Measurements from ENCODE around the gene ADAT2. TPM values are rescaled to one million over a fixed set of nuclear protein-coding genes. Genes with fewer than 3 reads are reported as not detected.
"Not testable (repeated sequence)": the region's sequence is repeated elsewhere in the genome, so short reads cannot be mapped to it uniquely, and the experiment has no call there.

The ADAT2 gene
- polyA plus RNA-seq (ENCODE audit: insufficient read length in 4 of 4), result 10 to 100 TPM in 3 of 4 donors, 1 to 10 TPM in 1; 9.2 to 22.6 (median 12.0) TPM

- peak; percentile 78 to 83 (median 80) for DNase-seq (ENCODE audit: low read depth in 4 of 4, low spot score in 3 of 4)
These were observed at the start of gene ADAT2, which contains the start of gene PEX3 for GRCh38 chr6:143450453-143451371. Gene ADAT2, minus strand, starts transcription at chr6:143450695. Its CDS starts 37 bp downstream, at chr6:143450658. Gene PEX3, plus strand, starts transcription at chr6:143450805. Its CDS starts 238 bp downstream, at chr6:143451043.

GRCh38 chr6:143498428-143498827, 47.9 kb upstream of the ADAT2 start:
- DNase-seq (ENCODE audit: low read depth in 4 of 4, low spot score in 3 of 4), result no peak

GRCh38 chr6:143496974-143497373, 46.5 kb upstream of the ADAT2 start:
- no peak for DNase-seq (ENCODE audit: low read depth in 4 of 4, low spot score in 3 of 4)

GRCh38 chr6:143490775-143491174, 40.3 kb upstream of the ADAT2 start:
- DNase-seq (ENCODE audit: low read depth in 4 of 4, low spot score in 3 of 4), result no peak

DNA sequence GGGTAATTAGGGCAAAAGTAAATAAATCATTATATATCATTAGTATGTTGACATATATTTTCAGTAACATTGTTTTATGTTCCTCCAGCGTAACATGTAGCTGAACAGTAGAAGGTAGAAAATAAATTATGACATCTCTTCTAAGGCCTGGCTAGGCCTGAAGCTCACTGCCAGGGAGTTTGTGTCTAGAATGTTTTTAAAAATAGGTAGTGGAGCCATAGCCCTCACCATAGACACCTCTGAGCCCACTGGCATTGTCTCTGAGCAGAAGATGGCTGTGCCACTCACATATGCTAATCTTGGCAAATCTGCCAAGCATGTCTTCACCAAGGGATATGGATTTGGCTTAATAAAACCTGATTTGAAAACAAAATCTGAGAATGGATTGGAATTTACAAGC, 39.7 kb upstream of the ADAT2 start:
- no peak for DNase-seq (ENCODE audit: low read depth in 4 of 4, low spot score in 3 of 4)

- no peak for DNase-seq (ENCODE audit: low read depth in 4 of 4, low spot score in 3 of 4)
These were observed 36.3 kb upstream of the ADAT2 start for GRCh38 chr6:143486752-143487151.

DNA sequence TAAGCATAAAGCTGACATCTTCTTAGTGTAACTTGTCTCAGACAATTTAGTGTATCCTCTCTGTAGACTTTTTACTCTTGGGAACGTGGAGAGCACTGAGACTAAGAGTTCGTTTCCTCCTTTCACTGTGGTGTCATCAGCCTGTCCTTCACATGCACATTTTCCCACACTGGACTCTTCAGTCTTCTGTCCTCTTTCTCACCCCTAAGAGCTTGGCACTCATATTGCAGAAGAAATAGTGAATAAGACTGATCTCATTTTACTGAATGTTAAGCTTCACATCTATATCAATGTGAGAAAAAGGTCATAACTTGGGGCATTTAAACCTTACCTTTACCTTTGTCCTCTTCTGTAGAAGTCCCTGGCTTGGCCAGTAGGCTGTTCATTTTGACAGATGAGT, 35.5 kb upstream of the ADAT2 start:
- no peak for DNase-seq (ENCODE audit: low read depth in 4 of 4, low spot score in 3 of 4)

DNA sequence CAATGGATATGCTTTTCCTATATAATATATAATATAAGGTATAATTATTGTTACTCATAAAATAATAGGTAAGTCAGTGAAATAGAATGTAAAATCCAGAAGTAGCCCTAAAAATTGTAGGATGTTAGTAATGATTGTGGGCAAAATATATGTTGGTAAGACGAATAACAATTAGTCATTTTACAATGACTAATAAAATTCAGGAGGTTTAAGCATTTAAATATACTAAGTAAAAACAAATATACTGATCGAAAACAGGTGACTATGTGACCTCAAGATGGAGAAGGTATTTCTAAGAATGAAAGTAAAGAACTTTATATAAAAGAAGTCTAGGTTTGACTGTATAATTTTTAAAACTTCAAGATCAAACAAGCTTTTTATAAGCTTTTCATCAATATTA, 32.1 kb upstream of the ADAT2 start:
- DNase-seq (ENCODE audit: low read depth in 4 of 4, low spot score in 3 of 4), result no peak

DNA sequence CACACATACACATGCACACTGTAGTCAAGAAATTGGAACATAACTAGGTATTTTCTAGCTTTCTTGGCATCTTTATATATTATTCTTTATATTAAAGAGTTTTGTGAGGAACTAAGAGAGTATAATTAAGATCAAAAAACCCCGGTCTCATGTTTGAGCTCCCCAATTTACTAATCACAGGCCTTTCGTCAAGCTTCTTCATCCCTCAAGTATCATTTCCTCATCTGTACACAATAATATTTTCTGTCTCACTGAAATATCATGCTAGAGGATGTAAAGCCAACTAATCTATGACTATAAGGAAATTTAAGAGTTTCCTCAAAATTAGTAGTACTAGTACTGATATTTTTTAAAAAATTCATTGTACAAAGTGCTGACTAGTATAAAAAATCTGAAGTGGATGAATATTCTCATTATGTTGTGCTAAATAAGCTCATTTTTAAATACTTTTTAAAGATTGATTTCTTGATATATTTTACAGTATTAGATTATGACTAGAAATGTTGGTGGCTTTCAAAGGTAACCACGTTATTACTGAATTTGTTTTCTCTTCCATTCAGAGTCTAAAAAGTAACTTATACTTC, 28.1 kb upstream of the ADAT2 start:
- DNase-seq (ENCODE audit: low read depth in 4 of 4, low spot score in 3 of 4), result no peak

DNA sequence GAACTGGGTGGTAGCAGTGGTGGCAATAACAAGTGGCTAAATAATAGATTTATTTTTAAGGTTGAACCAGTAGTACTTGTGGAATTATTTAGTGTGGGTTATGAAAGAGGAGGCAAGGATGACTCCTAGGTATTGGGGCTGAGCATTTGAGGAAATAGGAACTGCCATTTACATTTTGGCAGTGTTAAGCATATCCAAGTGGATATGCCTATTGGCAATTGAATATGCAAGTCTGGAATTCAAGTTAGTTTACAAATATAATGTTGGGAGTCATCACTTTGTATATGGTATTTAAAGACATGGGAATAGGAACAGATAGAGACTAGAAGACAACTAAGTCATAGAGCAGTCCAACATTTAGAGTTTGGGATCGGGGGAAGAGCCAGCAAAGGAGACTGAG, 26.1 kb upstream of the ADAT2 start:
- DNase-seq (ENCODE audit: low read depth in 4 of 4, low spot score in 3 of 4), result no peak

DNA sequence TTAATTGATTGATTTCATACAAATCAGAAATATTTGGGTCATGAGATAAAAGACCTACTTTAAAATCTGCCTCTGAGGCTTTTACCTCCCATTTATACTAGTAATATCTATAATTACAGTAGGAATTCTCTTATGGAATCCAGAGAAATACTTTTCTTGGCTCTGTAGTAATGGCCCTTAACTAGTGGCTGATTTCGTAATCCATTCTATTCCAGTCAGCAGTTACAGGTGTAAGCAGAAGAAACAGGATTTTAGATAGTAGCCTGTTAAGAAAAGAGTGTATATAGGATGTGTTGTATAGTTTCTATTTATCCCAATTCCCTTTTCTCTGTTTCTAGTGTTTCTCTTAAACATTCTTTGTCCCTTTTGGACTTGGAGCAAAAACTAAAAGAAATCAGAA, 21.3 kb upstream of the ADAT2 start:
- no peak for DNase-seq (ENCODE audit: low read depth in 4 of 4, low spot score in 3 of 4)

GRCh38 chr6:143468823-143469222, 18.3 kb upstream of the ADAT2 start:
- DNase-seq (ENCODE audit: low read depth in 4 of 4, low spot score in 3 of 4), result not testable (repeated sequence)

- DNase-seq (ENCODE audit: low read depth in 4 of 4, low spot score in 3 of 4), result no peak
These were observed 17.5 kb upstream of the ADAT2 start for GRCh38 chr6:143468026-143468425.

DNA sequence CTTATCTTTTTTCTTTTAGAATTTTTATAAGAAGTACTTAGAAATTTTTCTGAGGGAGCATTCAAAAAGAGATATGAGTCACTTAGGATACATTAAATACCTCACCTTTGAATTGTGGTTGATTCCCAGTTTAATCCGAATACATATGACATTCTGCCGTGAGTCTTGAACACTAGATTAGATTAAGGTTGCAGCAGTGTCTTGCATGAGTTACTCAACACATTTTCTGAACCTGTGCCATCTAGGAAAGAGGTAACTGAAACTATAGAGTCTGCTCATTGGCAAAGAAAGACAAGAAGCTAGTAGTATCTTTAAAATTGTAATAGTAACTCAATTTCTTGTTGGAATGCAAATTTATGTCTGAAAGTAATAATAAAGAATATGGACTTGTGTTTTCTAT, 15.1 kb upstream of the ADAT2 start:
- no peak for DNase-seq (ENCODE audit: low read depth in 4 of 4, low spot score in 3 of 4)

DNA sequence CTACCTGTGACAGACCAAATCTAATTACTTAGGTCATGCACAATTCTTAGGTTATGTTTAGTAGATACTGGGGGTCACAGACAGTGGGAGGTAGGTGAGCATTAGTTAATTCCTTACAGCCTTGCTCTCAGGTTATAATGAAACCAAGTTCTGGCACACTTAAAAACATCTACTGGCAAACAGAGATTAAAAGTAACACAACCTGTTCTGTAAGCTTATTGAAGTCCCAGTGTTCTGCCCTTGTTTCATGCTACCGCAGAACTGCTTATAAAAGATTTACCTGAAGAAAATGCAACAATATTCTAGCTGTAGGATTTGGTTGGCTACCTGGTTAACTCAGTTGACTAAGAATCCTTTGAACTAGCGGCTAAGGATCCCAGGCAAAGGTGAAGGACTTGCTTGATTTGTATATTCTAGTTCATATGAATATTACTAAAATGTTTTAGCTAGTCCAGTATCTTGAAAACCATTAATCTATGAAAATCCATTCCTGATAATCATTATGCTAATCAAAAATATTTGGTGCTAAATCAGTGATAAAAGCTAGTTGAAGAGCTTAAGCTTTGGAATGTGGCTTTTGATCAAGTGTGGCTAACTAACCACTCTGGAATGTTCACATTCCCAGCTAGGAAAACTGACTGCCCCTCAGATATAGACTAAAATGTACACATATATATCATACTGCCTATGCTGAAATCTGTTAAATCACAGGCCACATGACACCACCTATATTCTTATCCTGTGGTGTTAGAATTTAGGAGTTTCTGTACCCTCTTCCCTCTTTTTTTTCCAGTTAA, 7.3 kb upstream of the ADAT2 start:
- DNase-seq (ENCODE audit: low read depth in 4 of 4, low spot score in 3 of 4), result no peak

GRCh38 chr6:143451531-143451930, 1.0 kb upstream of the ADAT2 start:
- no peak for DNase-seq (ENCODE audit: low read depth in 4 of 4, low spot score in 3 of 4)

- DNase-seq (ENCODE audit: low read depth in 4 of 4, low spot score in 3 of 4), result peak in 1 of 4 donors; percentile 50
These were observed 612 bp downstream of the ADAT2 start for GRCh38 chr6:143449714-143450452.

GRCh38 chr6:143449082-143449713, 1.3 kb downstream of the ADAT2 start:
- no peak for DNase-seq (ENCODE audit: low read depth in 4 of 4, low spot score in 3 of 4)

DNA sequence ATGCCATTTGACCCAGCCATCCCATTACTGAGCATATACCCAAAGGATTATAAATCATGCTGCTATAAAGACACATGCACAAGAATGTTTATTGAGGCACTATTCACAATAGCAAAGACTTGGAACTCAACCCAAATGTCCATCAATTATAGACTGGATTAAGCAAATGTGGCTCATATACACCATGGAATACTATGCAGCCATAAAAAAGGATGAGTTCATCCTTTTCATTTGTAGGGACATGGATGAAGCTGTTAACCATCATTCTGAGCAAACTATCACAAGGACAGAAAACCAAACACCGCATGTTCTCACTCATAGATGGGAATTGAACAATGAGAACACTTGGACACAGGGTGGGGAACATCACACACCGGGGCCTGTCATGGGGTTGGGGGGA, 2.6 kb downstream of the ADAT2 start:
- DNase-seq (ENCODE audit: low read depth in 4 of 4, low spot score in 3 of 4), result not testable (repeated sequence)

DNA sequence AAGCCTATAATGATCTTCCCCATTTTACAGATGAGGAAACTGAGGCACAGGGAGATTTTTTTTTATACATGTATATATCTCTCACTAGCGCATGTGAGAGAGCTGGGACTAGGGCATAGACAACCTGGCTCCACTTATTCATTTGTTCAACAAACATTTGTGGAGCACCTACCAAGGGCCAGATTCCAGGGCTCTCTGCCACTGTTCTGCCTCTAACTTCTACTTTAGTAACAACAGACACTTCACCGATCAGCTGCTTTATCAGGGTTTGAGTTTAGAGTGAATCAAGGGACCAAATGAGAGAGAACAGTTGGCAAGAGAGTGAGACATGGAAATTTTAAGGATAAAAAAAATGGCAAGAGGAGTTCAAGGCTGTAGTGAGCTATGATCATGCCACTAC, 7.4 kb downstream of the ADAT2 start:
- no peak for DNase-seq (ENCODE audit: low read depth in 4 of 4, low spot score in 3 of 4)

Data from left renal pelvis (tissue), 4 donors.